MCF 10A (cell line): Measurements from ENCODE around the gene CRADD. TPM values are rescaled to one million over a fixed set of nuclear protein-coding genes. Genes with fewer than 3 reads are reported as not detected.

Experiments used
- BruUV-seq: library from RNA; stranded (reverse); fragments of 400-500 nt; replicated peaks from 2 replicates; lab custom pipeline; 2021; lab: Mats Ljungman, UMichigan
- CTCF ChIA-PET: fragments of 300-600 bp; sonication (Branson Sonifier 250); formaldehyde crosslinking; extraction: SDS; loops from one replicate; lab custom pipeline; 2021; ENCODE audit warnings: antibody characterized with exemption, inconsistent platforms; lab: Yijun Ruan, JAX
- POLR2A ChIA-PET: fragments of 300-600, 350-650 bp; sonication (Branson Sonifier 250); formaldehyde crosslinking; extraction: SDS; loops from one replicate; lab custom pipeline; 2020; ENCODE audit warnings: antibody characterized with exemption, inconsistent platforms; lab: Yijun Ruan, JAX
- DNase-seq: peaks from one replicate; pipeline ENCODE4 v3.0.0-alpha.2; 2018; ENCODE audit not compliant: unreplicated experiment
- H3K27ac Mint-ChIP-seq: one replicate; pipeline ENCODE4 v1.8.0; 2022; ENCODE audit warnings: mild to moderate bottlenecking, low read depth, mixed read lengths; ENCODE audit not compliant: unreplicated experiment
- H3K27me3 Mint-ChIP-seq: one replicate; pipeline ENCODE4 v1.8.0; 2022; ENCODE audit warnings: mixed read lengths; ENCODE audit not compliant: insufficient read depth, unreplicated experiment
- H3K36me3 Mint-ChIP-seq: one replicate; pipeline ENCODE4 v1.8.0; 2022; ENCODE audit warnings: mild to moderate bottlenecking, moderate library complexity, mixed read lengths; ENCODE audit not compliant: insufficient read depth, unreplicated experiment
- H3K4me1 Mint-ChIP-seq: one replicate; pipeline ENCODE4 v1.8.0; 2022; ENCODE audit warnings: mixed read lengths; ENCODE audit not compliant: insufficient read depth, unreplicated experiment
- H3K4me3 Mint-ChIP-seq: one replicate; pipeline ENCODE4 v1.8.0; 2022; ENCODE audit warnings: mild to moderate bottlenecking, moderate library complexity, mixed read lengths; ENCODE audit not compliant: unreplicated experiment
- H3K9me3 Mint-ChIP-seq: one replicate; pipeline ENCODE4 v1.8.0; 2022; ENCODE audit warnings: mixed read lengths; ENCODE audit not compliant: unreplicated experiment
- CTCF ChIP-seq: fragments of 200-600 bp; IDR thresholded peaks from one replicate; pipeline ENCODE4 v1.8.0; 2022; ENCODE audit warnings: antibody characterized with exemption, mild to moderate bottlenecking; ENCODE audit not compliant: unreplicated experiment
- intact Hi-C: fragments of 100-400 bp; cut with micrococcal nuclease; formaldehyde crosslinking; loops from 2 replicates; pipeline ENCODE4 v1.14.1; 2022
- total RNA-seq: library from RNA; stranded (reverse); gene quantifications from 2 replicates; pipeline ENCODE4 v1.2.3, GENCODE V29; 2022

Gene CRADD
- total RNA-seq, 1 experiment from 2014 or later = 15.4 TPM

- Mint-ChIP-seq H3K4me1 (peaks cover 12% of the 10 kb centered on the region), H3K27ac (no peak overlapping the region), H3K27me3 (no peaks in the 10 kb centered on the region), H3K4me3 (no peak overlapping the region), H3K9me3 (no peaks in the 10 kb centered on the region), H3K36me3 (no peaks in the 10 kb centered on the region)
- BruUV-seq = no TSS peak
- POLR2A ChIA-PET = interaction anchor here (0.5 to 2.1 kb wide), 5 partner anchors 9 to 79 kb away, joined by 3 to 8 read pairs (median 3); no protein-coding TSS in a partner anchor
- CTCF ChIA-PET = interaction anchor here (0.6 to 1.1 kb wide), 3 partner anchors 12 to 224 kb away, joined by 3 read pairs; no protein-coding TSS in a partner anchor
- intact Hi-C loops = no loop called here
- no peak for TF ChIP-seq CTCF
- DNase-seq = no peak
These were observed 50.1 kb downstream of the CRADD start for GRCh38 chr12:93727195-93727811.

- POLR2A ChIA-PET = interaction anchor here (0.5 kb wide), 1 partner anchor 80 kb away, joined by 3 read pairs; no protein-coding TSS in a partner anchor
- H3K36me3 Mint-ChIP-seq = no peaks in the 10 kb centered on the region
These were observed 50.7 kb downstream of the CRADD start for GRCh38 chr12:93727911-93728310.

GRCh38 chr12:93729934-93730333 is 52.8 kb downstream of the CRADD start:
- Mint-ChIP-seq H3K27ac (no peak overlapping the region), H3K27me3 (no peaks in the 10 kb centered on the region), H3K36me3 (no peaks in the 10 kb centered on the region), H3K4me1 (no peaks in the 10 kb centered on the region), H3K4me3 (no peak overlapping the region), H3K9me3 (no peaks in the 10 kb centered on the region)
- ChIA-PET POLR2A (interaction anchor here (0.6 to 1.3 kb wide), 2 partner anchors 16 to 132 kb away, joined by 3 read pairs; no protein-coding TSS in a partner anchor), CTCF (interaction anchor here (0.6 kb wide), 1 partner anchor 48 kb away, joined by 3 read pairs; no protein-coding TSS in a partner anchor)
- TF ChIP-seq CTCF = no peak
- BruUV-seq = no TSS peak
- intact Hi-C loops = no loop called here
- DNase-seq = no peak

More at GRCh38 chr12:93727911-93728310, 50.7 kb downstream of the CRADD start:
- BruUV-seq = no TSS peak
- H3K9me3 Mint-ChIP-seq = no peaks in the 10 kb centered on the region
- TF ChIP-seq CTCF = no peak
- intact Hi-C loops = no loop called here
- H3K27me3 Mint-ChIP-seq = no peaks in the 10 kb centered on the region
- no peak overlapping the region for H3K27ac Mint-ChIP-seq
- no peak for DNase-seq
- no peak overlapping the region for H3K4me3 Mint-ChIP-seq
- CTCF ChIA-PET = no interaction called here
- H3K4me1 Mint-ChIP-seq = peaks cover 8% of the 10 kb centered on the region

- Mint-ChIP-seq H3K27ac (no peak overlapping the region), H3K4me1 (peaks cover 6% of the 10 kb centered on the region), H3K9me3 (no peaks in the 10 kb centered on the region), H3K27me3 (no peaks in the 10 kb centered on the region), H3K36me3 (no peaks in the 10 kb centered on the region), H3K4me3 (no peak overlapping the region)
- ChIA-PET POLR2A (interaction anchor here (2.1 kb wide), 1 partner anchor 8 kb away, joined by 12 read pairs; no protein-coding TSS in a partner anchor), CTCF (interaction anchor here (1.9 kb wide), 1 partner anchor 368 kb away, joined by 5 read pairs; no protein-coding TSS in a partner anchor)
- intact Hi-C loops = no loop called here
- no peak for DNase-seq
- TF ChIP-seq CTCF = no peak
- BruUV-seq = no TSS peak
These were observed 56.2 kb downstream of the CRADD start for GRCh38 chr12:93733358-93733757.
